ENCODE measurements around the gene USP3. TPM values are rescaled to one million over a fixed set of nuclear protein-coding genes. Genes with fewer than 3 reads are reported as not detected.

Gene USP3
- total and polyA plus RNA-seq, 2 of the 13 experiments (the other 11 are each of a cell fraction or from before 2014, with no cell fraction given), result 14.3 to 61.2 TPM

DNA sequence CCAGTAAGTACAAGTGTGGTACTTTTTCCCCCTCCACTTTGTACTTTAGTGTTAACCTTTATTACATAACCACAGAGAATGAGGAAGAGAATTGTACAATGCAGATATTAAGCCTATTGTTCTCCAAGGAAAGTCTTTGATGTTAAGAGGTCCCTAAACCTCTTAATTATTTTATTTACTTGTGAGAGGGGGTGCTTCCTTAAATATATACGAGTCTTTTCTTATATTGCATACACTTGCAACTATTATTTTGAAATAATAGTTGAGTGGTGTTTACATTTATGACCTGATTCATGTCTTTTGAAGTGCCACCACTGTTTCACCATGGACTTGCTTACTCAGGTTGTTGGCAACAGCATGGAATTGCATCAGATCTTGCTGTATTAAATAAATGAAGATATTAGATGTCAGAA lies 10.1 kb downstream of the USP3 start (continued):
- TF ChIP-seq, protein P1, sequence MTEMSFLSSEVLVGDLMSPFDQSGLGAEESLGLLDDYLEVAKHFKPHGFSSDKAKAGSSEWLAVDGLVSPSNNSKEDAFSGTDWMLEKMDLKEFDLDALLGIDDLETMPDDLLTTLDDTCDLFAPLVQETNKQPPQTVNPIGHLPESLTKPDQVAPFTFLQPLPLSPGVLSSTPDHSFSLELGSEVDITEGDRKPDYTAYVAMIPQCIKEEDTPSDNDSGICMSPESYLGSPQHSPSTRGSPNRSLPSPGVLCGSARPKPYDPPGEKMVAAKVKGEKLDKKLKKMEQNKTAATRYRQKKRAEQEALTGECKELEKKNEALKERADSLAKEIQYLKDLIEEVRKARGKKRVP (CRISPR knock-in tag; IDR thresholded peaks at IDR 0.05), result peak in 1 of 2 experiments; percentile 95; a peak in 2 of 4 replicates
- TF ChIP-seq RFX1 (IDR thresholded peaks at IDR 0.05) (no peak), IRX3 (CRISPR knock-in tag; IDR thresholded peaks at IDR 0.05; ENCODE audit: borderline replicate concordance, low read depth) (no peak), NFRKB (IDR thresholded peaks at IDR 0.05) (no peak), NFYC (CRISPR knock-in tag; IDR thresholded peaks at IDR 0.05) (no peak), FOXA1 (IDR thresholded peaks at IDR 0.05) (no peak), FOXA1 (CRISPR knock-in tag; IDR thresholded peaks at IDR 0.05) (peak; percentile 66), ZSCAN20 (CRISPR knock-in tag; IDR thresholded peaks at IDR 0.05; ENCODE audit: borderline replicate concordance) (no peak), SSRP1 (CRISPR knock-in tag; IDR thresholded peaks at IDR 0.05) (no peak), SOX6 (IDR thresholded peaks at IDR 0.05) (peak; percentile 93; the same call in 1 of the 2 replicates), SOX6 (CRISPR knock-in tag; IDR thresholded peaks at IDR 0.05) (peak; percentile 94), SP4 (CRISPR knock-in tag; IDR thresholded peaks at IDR 0.05) (no peak), FOXK1 (CRISPR knock-in tag; IDR thresholded peaks at IDR 0.05; ENCODE audit: borderline replicate concordance, low read depth) (peak; percentile 74; the same call in 1 of the 2 replicates), ZNF839 (CRISPR knock-in tag; IDR thresholded peaks at IDR 0.05; ENCODE audit: borderline replicate concordance) (no peak), ZNF552 (CRISPR knock-in tag; IDR thresholded peaks at IDR 0.05; ENCODE audit: borderline replicate concordance) (no peak), CC2D1A (CRISPR knock-in tag; IDR thresholded peaks at IDR 0.05) (no peak), CREM (IDR thresholded peaks at IDR 0.05) (peak; percentile 17; the same call in 1 of the 2 replicates), CREM (CRISPR knock-in tag; IDR thresholded peaks at IDR 0.05) (no peak), HNF4A (CRISPR knock-in tag; IDR thresholded peaks at IDR 0.05) (no peak), FOXJ3 (CRISPR knock-in tag; IDR thresholded peaks at IDR 0.05; ENCODE audit: borderline replicate concordance) (peak; percentile 30; the same call in 1 of the 2 replicates), MATR3 (CRISPR knock-in tag; IDR thresholded peaks at IDR 0.05) (no peak), PHF20 (CRISPR knock-in tag; IDR thresholded peaks at IDR 0.05) (no peak), TBX3 (IDR thresholded peaks at IDR 0.05; ENCODE audit: borderline replicate concordance) (no peak), DNMT1 (CRISPR knock-in tag; IDR thresholded peaks at IDR 0.05) (no peak), ZNF224 (CRISPR knock-in tag; IDR thresholded peaks at IDR 0.05) (no peak)
- TF ChIP-seq, protein P2, sequence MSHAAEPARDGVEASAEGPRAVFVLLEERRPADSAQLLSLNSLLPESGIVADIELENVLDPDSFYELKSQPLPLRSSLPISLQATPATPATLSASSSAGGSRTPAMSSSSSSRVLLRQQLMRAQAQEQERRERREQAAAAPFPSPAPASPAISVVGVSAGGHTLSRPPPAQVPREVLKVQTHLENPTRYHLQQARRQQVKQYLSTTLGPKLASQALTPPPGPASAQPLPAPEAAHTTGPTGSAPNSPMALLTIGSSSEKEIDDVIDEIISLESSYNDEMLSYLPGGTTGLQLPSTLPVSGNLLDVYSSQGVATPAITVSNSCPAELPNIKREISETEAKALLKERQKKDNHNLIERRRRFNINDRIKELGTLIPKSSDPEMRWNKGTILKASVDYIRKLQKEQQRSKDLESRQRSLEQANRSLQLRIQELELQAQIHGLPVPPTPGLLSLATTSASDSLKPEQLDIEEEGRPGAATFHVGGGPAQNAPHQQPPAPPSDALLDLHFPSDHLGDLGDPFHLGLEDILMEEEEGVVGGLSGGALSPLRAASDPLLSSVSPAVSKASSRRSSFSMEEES (CRISPR knock-in tag; IDR thresholded peaks at IDR 0.05), result no peak
- TF ChIP-seq, protein P3, sequence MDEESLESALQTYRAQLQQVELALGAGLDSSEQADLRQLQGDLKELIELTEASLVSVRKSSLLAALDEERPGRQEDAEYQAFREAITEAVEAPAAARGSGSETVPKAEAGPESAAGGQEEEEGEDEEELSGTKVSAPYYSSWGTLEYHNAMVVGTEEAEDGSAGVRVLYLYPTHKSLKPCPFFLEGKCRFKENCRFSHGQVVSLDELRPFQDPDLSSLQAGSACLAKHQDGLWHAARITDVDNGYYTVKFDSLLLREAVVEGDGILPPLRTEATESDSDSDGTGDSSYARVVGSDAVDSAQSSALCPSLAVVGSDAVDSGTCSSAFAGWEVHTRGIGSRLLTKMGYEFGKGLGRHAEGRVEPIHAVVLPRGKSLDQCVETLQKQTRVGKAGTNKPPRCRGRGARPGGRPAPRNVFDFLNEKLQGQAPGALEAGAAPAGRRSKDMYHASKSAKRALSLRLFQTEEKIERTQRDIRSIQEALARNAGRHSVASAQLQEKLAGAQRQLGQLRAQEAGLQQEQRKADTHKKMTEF (CRISPR knock-in tag; IDR thresholded peaks at IDR 0.05), result 0 out of 2 replicates have a peak, but pooled peaks have one; percentile 25
- TF ChIP-seq, protein P4, sequence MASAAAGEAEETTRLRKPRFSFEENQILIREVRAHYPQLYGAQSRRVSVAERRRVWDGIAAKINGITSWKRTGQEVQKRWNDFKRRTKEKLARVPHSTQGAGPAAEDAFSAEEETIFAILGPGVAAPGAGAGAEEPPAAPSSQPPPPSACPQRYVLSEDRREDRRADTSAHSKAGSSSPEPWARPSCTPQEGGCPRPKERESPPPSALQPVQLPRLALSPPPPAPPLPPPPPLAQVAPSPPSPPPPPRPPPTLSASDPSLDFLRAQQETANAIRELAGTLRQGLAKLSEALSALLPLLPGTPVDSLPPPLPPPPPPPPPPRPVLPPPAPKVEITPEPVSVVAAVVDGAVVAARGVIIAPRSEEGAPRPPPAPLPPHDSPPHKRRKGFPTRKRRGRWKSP (CRISPR knock-in tag; IDR thresholded peaks at IDR 0.05), result no peak
- TF ChIP-seq, protein P5, sequence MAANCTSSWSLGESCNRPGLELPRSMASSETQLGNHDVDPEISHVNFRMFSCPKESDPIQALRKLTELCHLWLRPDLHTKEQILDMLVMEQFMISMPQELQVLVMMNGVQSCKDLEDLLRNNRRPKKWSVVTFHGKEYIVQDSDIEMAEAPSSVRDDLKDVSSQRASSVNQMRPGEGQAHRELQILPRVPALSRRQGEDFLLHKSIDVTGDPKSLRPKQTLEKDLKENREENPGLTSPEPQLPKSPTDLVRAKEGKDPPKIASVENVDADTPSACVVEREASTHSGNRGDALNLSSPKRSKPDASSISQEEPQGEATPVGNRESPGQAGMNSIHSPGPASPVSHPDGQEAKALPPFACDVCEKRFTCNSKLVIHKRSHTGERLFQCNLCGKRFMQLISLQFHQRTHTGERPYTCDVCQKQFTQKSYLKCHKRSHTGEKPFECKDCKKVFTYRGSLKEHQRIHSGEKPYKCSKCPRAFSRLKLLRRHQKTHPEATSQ (CRISPR knock-in tag; IDR thresholded peaks at IDR 0.05; ENCODE audit: borderline replicate concordance), result no peak

Data from HepG2 (cell line).